ENCODE data around the gene FARP1.

The FARP1 gene

DNA sequence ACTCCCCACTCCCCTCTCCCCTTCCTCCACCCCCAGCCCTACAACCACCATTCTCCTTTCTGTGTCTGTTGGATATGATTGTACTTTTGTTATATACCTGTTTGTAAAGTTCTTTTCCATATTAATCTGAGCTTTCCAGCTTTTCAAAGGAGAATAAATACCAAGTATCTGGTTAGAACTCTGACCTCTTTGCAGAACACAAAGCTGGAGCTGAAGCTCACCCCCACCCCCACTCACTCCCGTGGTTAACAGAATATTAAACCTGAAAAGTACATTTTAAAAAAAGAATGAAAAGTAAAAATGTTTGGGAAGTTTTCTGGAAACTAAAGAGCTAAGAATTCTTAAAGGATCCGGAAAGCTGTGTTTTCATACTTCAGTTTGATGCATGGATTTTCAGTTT lies 189.3 kb downstream of the FARP1 start:
- no peak for TF ChIP-seq CTCF (conservative IDR thresholded peaks at IDR 0.05)
- H3K27ac ChIP-seq: no peak overlapping the region

DNA sequence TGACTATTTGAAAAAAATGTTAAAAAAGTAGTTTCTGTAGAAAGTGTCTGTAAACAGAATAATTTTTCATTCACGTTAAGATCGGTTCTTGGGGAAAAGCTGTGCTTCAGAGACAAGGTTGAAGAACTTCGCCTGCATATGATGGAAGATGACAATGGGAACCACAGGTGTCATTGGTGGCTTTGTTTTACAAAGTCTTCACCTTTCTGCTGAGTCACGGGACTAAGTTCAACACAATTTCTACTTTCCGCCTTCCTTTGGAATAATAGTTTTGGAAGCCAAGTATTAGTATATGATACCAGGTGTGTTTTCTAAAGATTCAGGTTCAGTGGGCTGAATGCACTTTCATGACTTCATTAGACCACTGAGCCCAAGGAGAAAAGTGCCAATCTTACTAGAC lies 189.8 kb downstream of the FARP1 start:
- no peak for TF ChIP-seq CTCF (conservative IDR thresholded peaks at IDR 0.05)
- H3K27ac ChIP-seq: no peak overlapping the region

DNA sequence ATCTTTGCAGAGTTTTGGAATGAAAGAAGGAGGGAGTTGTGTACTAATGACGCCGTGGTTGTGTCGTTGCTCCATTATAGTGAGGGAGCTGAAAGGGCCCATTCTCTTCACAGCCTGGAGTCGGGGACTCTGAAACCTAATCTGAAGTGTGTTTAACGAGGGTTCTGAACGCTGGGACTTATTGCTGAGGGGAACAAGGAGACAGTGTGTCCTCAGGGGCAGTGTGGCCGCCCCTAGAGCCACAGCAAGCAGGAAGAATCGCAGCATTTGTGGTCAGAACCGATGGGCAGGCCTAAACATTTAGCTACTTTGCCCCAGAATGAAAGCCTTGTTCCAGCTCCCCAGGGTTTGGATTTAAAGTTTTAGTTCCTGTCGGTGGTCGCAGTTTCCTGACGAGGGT lies 190.6 kb downstream of the FARP1 start:
- H3K27ac ChIP-seq: no peak overlapping the region
- TF ChIP-seq CTCF (conservative IDR thresholded peaks at IDR 0.05): no peak

- TF ChIP-seq CTCF (conservative IDR thresholded peaks at IDR 0.05): no peak
- H3K27ac ChIP-seq: no peak overlapping the region
Observed at GRCh38 chr13:98334620-98335205, 191.8 kb downstream of the FARP1 start.

- TF ChIP-seq CTCF (conservative IDR thresholded peaks at IDR 0.05): no peak
- H3K27ac ChIP-seq: no peak overlapping the region
Observed at GRCh38 chr13:98335721-98336120, 192.8 kb downstream of the FARP1 start.

- H3K27ac ChIP-seq: no peak overlapping the region
- TF ChIP-seq CTCF (conservative IDR thresholded peaks at IDR 0.05): no peak
Observed at GRCh38 chr13:98338310-98338709, 195.4 kb downstream of the FARP1 start.

DNA sequence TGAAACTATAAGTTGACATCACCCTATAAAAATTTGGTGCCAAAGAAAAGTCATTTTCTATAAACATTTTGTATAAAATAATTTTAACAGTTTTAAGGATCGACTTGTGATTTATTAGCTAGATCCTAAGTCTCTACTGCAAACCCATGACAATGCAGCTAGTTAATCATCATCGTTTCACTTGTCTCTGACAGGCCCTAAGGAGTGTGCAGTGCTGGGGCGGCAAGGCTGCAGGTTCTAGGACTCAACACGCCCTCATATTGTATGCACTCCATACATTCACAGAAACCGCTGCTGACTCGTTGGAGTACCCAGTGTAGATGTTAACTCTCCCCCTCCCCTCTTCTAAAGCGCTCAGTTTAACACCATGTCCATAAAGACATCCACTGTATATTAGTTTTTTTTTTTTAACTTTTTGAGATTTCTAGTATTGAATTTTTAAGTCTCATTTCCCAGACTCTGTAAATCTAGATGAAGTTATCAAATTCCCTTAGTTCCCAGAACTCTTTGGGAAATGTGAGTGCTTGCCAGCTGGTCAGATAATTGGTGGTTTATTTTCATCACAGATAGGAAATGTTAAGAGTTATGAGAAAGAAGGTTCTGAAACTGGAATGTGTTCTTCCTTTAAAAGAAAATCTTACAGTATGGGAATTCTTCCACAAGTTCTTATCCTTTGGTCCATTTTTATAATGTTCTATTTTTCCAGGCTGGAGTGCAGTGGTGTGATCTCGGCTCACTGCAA lies 197.0 kb downstream of the FARP1 start:
- no peak for TF ChIP-seq CTCF (conservative IDR thresholded peaks at IDR 0.05)

More for the DNA sequence above, 197.0 kb downstream of the FARP1 start:
- no peak overlapping the region for H3K27ac ChIP-seq
